ENCODE data around the gene TACC2.

- TF ChIP-seq CTCF (IDR thresholded peaks at IDR 0.05) (no peak), POLR2A (IDR thresholded peaks at IDR 0.05) (no peak)
Observed at GRCh38 chr10:122124808-122125207, 135.8 kb downstream of the TACC2 start.
